HepG2 (cell line): ENCODE data around the gene FAF1. TPM values are rescaled to one million over a fixed set of nuclear protein-coding genes. Genes with fewer than 3 reads are reported as not detected.
A peak's percentile ranks its signal among the peaks of the same experiment; 100 is the strongest.

Experiments
- ARNT2 ChIP-seq: sonication (generic); formaldehyde crosslinking; IDR thresholded peaks from 2 replicates; pipeline ENCODE4 v1.8.0; 2022; ENCODE audit warnings: mild to moderate bottlenecking, low read depth, missing genetic modification reagents, moderate library complexity
- CENPX ChIP-seq: sonication (generic); formaldehyde crosslinking; IDR thresholded peaks from 2 replicates; pipeline ENCODE4 v1.9.0; 2021; ENCODE audit warnings: mild to moderate bottlenecking, missing genetic modification reagents, moderate library complexity
- FLYWCH1 ChIP-seq: sonication (generic); formaldehyde crosslinking; IDR thresholded peaks from 2 replicates; pipeline ENCODE4 v1.8.1; 2023; ENCODE audit warnings: mild to moderate bottlenecking, missing genetic modification reagents
- FOSL1 ChIP-seq: sonication (generic); formaldehyde crosslinking; IDR thresholded peaks from 2 replicates; pipeline ENCODE4 v1.9.0; 2021; ENCODE audit warnings: missing genetic modification reagents, borderline replicate concordance
- FOXA3 ChIP-seq: IDR thresholded peaks from 2 replicates; pipeline ENCODE4 v1.6.1; 2016; ENCODE audit warnings: missing genetic modification reagents, missing compliant biosample characterization
- FOXO1 ChIP-seq: sonication (generic); formaldehyde crosslinking; IDR thresholded peaks from 2 replicates; pipeline ENCODE4 v1.4.0; 2020; ENCODE audit warnings: missing genetic modification reagents
- GABPA ChIP-seq, 2 experiments: IDR thresholded peaks; 2 replicates each; pipeline ENCODE4 v1.6.1; 2011 to 2016; ENCODE audit warnings: low read depth in 2 of 2, low read length in 1 of 2, missing biosample characterization in 1 of 2, missing genetic modification characterization in 1 of 2
- GATAD1 ChIP-seq: IDR thresholded peaks from 2 replicates; pipeline ENCODE4 v1.6.1; 2016; ENCODE audit warnings: missing genetic modification reagents, missing compliant biosample characterization
- HNRNPUL1 ChIP-seq: fragments of 200-400 bp; formaldehyde crosslinking; IDR thresholded peaks from 2 replicates; pipeline ENCODE4 v1.6.1; 2017; ENCODE audit warnings: low read depth, mild to moderate bottlenecking, low read length, moderate library complexity
- KLF6 ChIP-seq: IDR thresholded peaks from 2 replicates; pipeline ENCODE4 v1.8.0; 2016; ENCODE audit warnings: missing biosample characterization, missing genetic modification reagents
- MZF1 ChIP-seq: sonication (generic); formaldehyde crosslinking; IDR thresholded peaks from 2 replicates; pipeline ENCODE4 v1.8.1; 2023; ENCODE audit warnings: mild to moderate bottlenecking, missing genetic modification reagents, borderline replicate concordance
- NFKBIZ ChIP-seq: IDR thresholded peaks from 2 replicates; pipeline ENCODE4 v1.6.1; 2018; ENCODE audit warnings: missing genetic modification reagents, missing compliant biosample characterization
- NFRKB ChIP-seq: fragments of 450-650 bp; IDR thresholded peaks from 2 replicates; pipeline ENCODE4 v1.6.1; 2017
- RFX5 ChIP-seq: IDR thresholded peaks from 2 replicates; pipeline ENCODE4 v1.6.1; 2011; ENCODE audit warnings: low read depth, low read length, improper control_type of control experiment
- YEATS2 ChIP-seq: sonication (generic); formaldehyde crosslinking; IDR thresholded peaks from 2 replicates; pipeline ENCODE4 v1.4.0; 2020; ENCODE audit warnings: missing genetic modification reagents, borderline replicate concordance
- ZMYM4 ChIP-seq: sonication (generic); formaldehyde crosslinking; IDR thresholded peaks from 2 replicates; pipeline ENCODE4 v1.8.1; 2023; ENCODE audit warnings: mild to moderate bottlenecking, missing genetic modification reagents
- ZNF749 ChIP-seq: sonication (generic); formaldehyde crosslinking; IDR thresholded peaks from 2 replicates; pipeline ENCODE4 v1.8.0; 2022; ENCODE audit warnings: mild to moderate bottlenecking, missing genetic modification reagents, moderate library complexity, borderline replicate concordance
- ZNF841 ChIP-seq: sonication (generic); formaldehyde crosslinking; IDR thresholded peaks from 2 replicates; pipeline ENCODE4 v1.8.1; 2023; ENCODE audit warnings: missing genetic modification reagents, borderline replicate concordance
- ZNF883 ChIP-seq: sonication (generic); formaldehyde crosslinking; IDR thresholded peaks from 2 replicates; pipeline ENCODE4 v1.5.1; 2020; ENCODE audit warnings: mild to moderate bottlenecking, missing genetic modification reagents; ENCODE audit errors: not compliant biosample characterization
- polyA plus RNA-seq, 8 experiments: library from polyadenylated mRNA; depleted of rRNA in 3 of 8; stranded (reverse) in 7 of 8; unstranded in 1 of 8; fragments of >200 nt; fragmentation: Illumina TruSeq in 4 of 8; extraction: Trizol in 4 of 8; gene quantifications; 2 replicates each; pipeline versions ENCODE4 v1.2.1 to v1.2.3, GENCODE V29; 2011 to 2016; ENCODE audit warnings: low read depth in 4 of 8, missing spikeins in 1 of 8, mixed read lengths in 1 of 8; ENCODE audit not compliant: insufficient read depth in 1 of 8
- total RNA-seq, 5 experiments: library from RNA; depleted of rRNA; stranded (reverse); fragments of >200 nt; fragmentation: Illumina TruSeq; extraction: Trizol; gene quantifications; 2 replicates each; pipeline ENCODE4 v1.2.3, GENCODE V29; 2016; ENCODE audit warnings: low read depth in 1 of 5
- TF ChIP-seq, protein P1 (sequence below): sonication (generic); formaldehyde crosslinking; IDR thresholded peaks from 2 replicates; pipeline ENCODE4 v1.5.0; 2020; ENCODE audit warnings: mild to moderate bottlenecking, low read depth, missing genetic modification reagents, borderline replicate concordance
- TF ChIP-seq, protein P2 (sequence below): IDR thresholded peaks from 2 replicates; pipeline ENCODE4 v1.6.1; 2016; ENCODE audit warnings: missing genetic modification reagents, missing compliant biosample characterization
- TF ChIP-seq, protein P3 (sequence below), 2 experiments: sonication (generic) in 1 of 2; formaldehyde crosslinking in 1 of 2; IDR thresholded peaks; 2 replicates each; pipeline versions ENCODE4 v1.6.1 to v1.9.0; 2014 to 2022; ENCODE audit warnings: antibody characterized with exemption in 1 of 2, borderline replicate concordance in 1 of 2, inconsistent platforms in 1 of 2, low read depth in 1 of 2, missing genetic modification reagents in 1 of 2

The FAF1 gene
- total and polyA plus RNA-seq, 2 of the 13 experiments (the other 11 are each of a cell fraction or from before 2014, with no cell fraction given): 19.4 to 63.3 TPM

DNA sequence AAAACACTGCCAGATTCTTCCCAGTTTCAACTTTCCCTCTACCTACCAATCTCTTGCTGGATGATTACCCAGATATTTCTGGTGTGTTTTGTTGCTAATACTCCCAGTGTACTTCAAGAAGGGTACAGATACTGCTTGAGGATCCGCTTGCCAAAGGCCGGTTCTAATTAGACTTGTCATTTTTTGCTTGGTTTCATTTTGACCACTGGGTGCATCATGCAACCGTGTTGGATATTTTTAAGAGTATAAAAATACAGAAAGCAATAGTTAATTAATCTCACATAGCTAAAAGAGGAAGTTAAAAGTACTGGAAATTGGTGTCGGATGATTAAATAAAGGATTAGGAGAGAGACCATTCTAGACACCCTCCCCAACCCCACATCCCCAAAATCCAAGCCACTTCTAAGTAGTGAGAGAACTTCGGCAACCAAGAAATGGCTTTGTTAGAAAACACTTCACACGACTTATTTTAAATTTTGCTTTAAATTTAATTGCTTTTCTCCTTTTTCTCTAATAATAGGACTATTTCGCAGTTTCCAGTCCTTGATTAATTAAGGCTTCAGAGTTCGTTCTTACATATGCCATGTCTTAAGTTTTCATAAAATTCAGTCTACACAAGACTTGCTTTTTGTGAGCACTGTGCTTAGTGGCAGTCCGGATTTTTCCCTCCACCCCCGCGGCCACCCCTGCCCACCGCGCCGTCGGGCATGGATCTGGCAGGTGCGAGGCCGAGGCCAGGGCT, 7.5 kb upstream of the FAF1 start (continued):
- TF ChIP-seq, protein P1, sequence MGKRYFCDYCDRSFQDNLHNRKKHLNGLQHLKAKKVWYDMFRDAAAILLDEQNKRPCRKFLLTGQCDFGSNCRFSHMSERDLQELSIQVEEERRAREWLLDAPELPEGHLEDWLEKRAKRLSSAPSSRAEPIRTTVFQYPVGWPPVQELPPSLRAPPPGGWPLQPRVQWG (CRISPR knock-in tag): no peak
- TF ChIP-seq, protein P2, sequence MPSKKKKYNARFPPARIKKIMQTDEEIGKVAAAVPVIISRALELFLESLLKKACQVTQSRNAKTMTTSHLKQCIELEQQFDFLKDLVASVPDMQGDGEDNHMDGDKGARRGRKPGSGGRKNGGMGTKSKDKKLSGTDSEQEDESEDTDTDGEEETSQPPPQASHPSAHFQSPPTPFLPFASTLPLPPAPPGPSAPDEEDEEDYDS (CRISPR knock-in tag): no peak
- TF ChIP-seq FOXA3: no peak
- TF ChIP-seq RFX5: no peak
- 0 out of 2 replicates have a peak, but pooled peaks have one; percentile 33 for TF ChIP-seq NFKBIZ (CRISPR knock-in tag)
- TF ChIP-seq MZF1 (CRISPR knock-in tag): no peak
- TF ChIP-seq GATAD1 (CRISPR knock-in tag): no peak
- 0 out of 2 replicates have a peak, but pooled peaks have one; percentile 38 for TF ChIP-seq KLF6
- TF ChIP-seq FOSL1 (CRISPR knock-in tag): no peak
- no peak for TF ChIP-seq ZNF883 (CRISPR knock-in tag)
- no peak for TF ChIP-seq FLYWCH1 (CRISPR knock-in tag)
- no peak for TF ChIP-seq FOXO1 (CRISPR knock-in tag)
- no peak for TF ChIP-seq GABPA (IDR thresholded peaks at IDR 0.05; ENCODE audit: low read depth, low read length)
- TF ChIP-seq GABPA (CRISPR knock-in tag; IDR thresholded peaks at IDR 0.05; ENCODE audit: low read depth): no peak
- no peak for TF ChIP-seq NFRKB
- no peak for TF ChIP-seq ARNT2 (CRISPR knock-in tag)
- TF ChIP-seq HNRNPUL1: no peak
- TF ChIP-seq ZNF749 (CRISPR knock-in tag): no peak
- TF ChIP-seq CENPX: no peak
- TF ChIP-seq, protein P3, sequence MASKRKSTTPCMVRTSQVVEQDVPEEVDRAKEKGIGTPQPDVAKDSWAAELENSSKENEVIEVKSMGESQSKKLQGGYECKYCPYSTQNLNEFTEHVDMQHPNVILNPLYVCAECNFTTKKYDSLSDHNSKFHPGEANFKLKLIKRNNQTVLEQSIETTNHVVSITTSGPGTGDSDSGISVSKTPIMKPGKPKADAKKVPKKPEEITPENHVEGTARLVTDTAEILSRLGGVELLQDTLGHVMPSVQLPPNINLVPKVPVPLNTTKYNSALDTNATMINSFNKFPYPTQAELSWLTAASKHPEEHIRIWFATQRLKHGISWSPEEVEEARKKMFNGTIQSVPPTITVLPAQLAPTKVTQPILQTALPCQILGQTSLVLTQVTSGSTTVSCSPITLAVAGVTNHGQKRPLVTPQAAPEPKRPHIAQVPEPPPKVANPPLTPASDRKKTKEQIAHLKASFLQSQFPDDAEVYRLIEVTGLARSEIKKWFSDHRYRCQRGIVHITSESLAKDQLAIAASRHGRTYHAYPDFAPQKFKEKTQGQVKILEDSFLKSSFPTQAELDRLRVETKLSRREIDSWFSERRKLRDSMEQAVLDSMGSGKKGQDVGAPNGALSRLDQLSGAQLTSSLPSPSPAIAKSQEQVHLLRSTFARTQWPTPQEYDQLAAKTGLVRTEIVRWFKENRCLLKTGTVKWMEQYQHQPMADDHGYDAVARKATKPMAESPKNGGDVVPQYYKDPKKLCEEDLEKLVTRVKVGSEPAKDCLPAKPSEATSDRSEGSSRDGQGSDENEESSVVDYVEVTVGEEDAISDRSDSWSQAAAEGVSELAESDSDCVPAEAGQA (IDR thresholded peaks at IDR 0.05; ENCODE audit: low read depth): no peak
- TF ChIP-seq, protein P3 (CRISPR knock-in tag; IDR thresholded peaks at IDR 0.05; ENCODE audit: borderline replicate concordance): peak; percentile 71; the same call in 1 of the 2 replicates
- TF ChIP-seq YEATS2: no peak; the same call in 1 of the 2 replicates
- no peak for TF ChIP-seq ZMYM4 (CRISPR knock-in tag)
- 0 out of 2 replicates have a peak, but pooled peaks have one; percentile 11 for TF ChIP-seq ZNF841
